ENCODE measurements around the gene BCAM.

GRCh38 chr19:44772959-44773358 lies 35.9 kb upstream of the BCAM start:
- TF ChIP-seq CTCF (IDR thresholded peaks at IDR 0.05; ENCODE audit: low read depth, low read length, poor library complexity, severe bottlenecking) = no peak
- no peak for TF ChIP-seq EZH2phosphoT487 (IDR thresholded peaks at IDR 0.05; ENCODE audit: borderline replicate concordance, low read length)
